IMR-90 (cell line): ENCODE measurements around the gene USP12. TPM values are rescaled to one million over a fixed set of nuclear protein-coding genes. Genes with fewer than 3 reads are reported as not detected.

Experiments used
- ATAC-seq: fragments of 200-7000 bp; cut with Tn5 transposase; 2 replicates; pipeline ENCODE4 v1.9.1; 2020; ENCODE audit warnings: low read depth, mild to moderate bottlenecking, moderate library complexity
- BruUV-seq: library from RNA; stranded (reverse); fragments of 400-500 nt; replicated peaks from 2 replicates; lab custom pipeline; 2021; lab: Mats Ljungman, UMichigan
- CTCF ChIA-PET: fragments of 300-600 bp; formaldehyde crosslinking; extraction: SDS; loops from one replicate; lab custom pipeline; 2021; ENCODE audit warnings: antibody characterized with exemption; lab: Yijun Ruan, JAX
- POLR2A ChIA-PET: fragments of 300-600 bp; sonication (Branson Sonifier 250); formaldehyde crosslinking; loops from one replicate; lab custom pipeline; 2022; ENCODE audit warnings: antibody characterized with exemption; ENCODE audit not compliant: unreplicated experiment; lab: Charles Lee
- DNase-seq: peaks from one replicate; pipeline ENCODE4 v3.0.0; 2013
- H2AFZ ChIP-seq: replicated peaks from 2 replicates; pipeline ENCODE3; 2013; ENCODE audit warnings: low read length, mild to moderate bottlenecking; ENCODE audit not compliant: poor library complexity
- H2AK5ac ChIP-seq: 2 replicates; pipeline ENCODE4 v1.6.1; 2013; ENCODE audit warnings: low read depth, low read length, inconsistent platforms
- H2AK9ac ChIP-seq: replicated peaks from 2 replicates; pipeline ENCODE3; 2013; ENCODE audit warnings: mild to moderate bottlenecking, low read depth, low read length, moderate library complexity; ENCODE audit not compliant: poor library complexity
- H2BK120ac ChIP-seq: 2 replicates; pipeline ENCODE4 v1.6.1; 2013; ENCODE audit warnings: low read depth, low read length, inconsistent platforms
- H2BK15ac ChIP-seq: 3 replicates; pipeline ENCODE4 v1.6.1; 2013; ENCODE audit warnings: low read depth, low read length, inconsistent platforms
- H2BK20ac ChIP-seq: 2 replicates; pipeline ENCODE4 v1.6.1; 2013; ENCODE audit warnings: low read depth, mild to moderate bottlenecking, inconsistent platforms, low read length, moderate library complexity
- H2BK5ac ChIP-seq: 2 replicates; pipeline ENCODE4 v1.6.1; 2013; ENCODE audit warnings: mild to moderate bottlenecking, low read depth, low read length, inconsistent platforms; ENCODE audit not compliant: poor library complexity, severe bottlenecking
- H3K14ac ChIP-seq: replicated peaks from 2 replicates; pipeline ENCODE4 v1.6.1; 2013; ENCODE audit warnings: low read depth, low read length, inconsistent platforms
- H3K18ac ChIP-seq: 2 replicates; pipeline ENCODE4 v1.6.1; 2013; ENCODE audit warnings: low read depth, low read length, control low read depth
- H3K23ac ChIP-seq: 2 replicates; pipeline ENCODE4 v1.6.1; 2013; ENCODE audit warnings: low read depth, low read length, inconsistent platforms
- H3K27ac ChIP-seq: 2 replicates; pipeline ENCODE4 v1.5.1; 2013; ENCODE audit warnings: mild to moderate bottlenecking, control low read depth, low read length; ENCODE audit not compliant: insufficient read depth
- H3K27me3 ChIP-seq: 2 replicates; pipeline ENCODE4 v1.6.1; 2013; ENCODE audit warnings: low read length; ENCODE audit not compliant: control insufficient read depth, insufficient read depth
- H3K36me3 ChIP-seq: 2 replicates; pipeline ENCODE4 v1.6.1; 2013; ENCODE audit warnings: low read length, mixed read lengths; ENCODE audit not compliant: control insufficient read depth, insufficient read depth
- H3K4ac ChIP-seq: 2 replicates; pipeline ENCODE4 v1.6.1; 2013; ENCODE audit warnings: low read depth, low read length, inconsistent platforms
- H3K4me1 ChIP-seq: 2 replicates; pipeline ENCODE4 v1.6.1; 2013; ENCODE audit warnings: low read length, mixed read lengths; ENCODE audit not compliant: control insufficient read depth, insufficient read depth
- H3K4me2 ChIP-seq: 2 replicates; pipeline ENCODE4 v1.6.1; 2013; ENCODE audit warnings: low read depth, mild to moderate bottlenecking, control low read depth, low read length, moderate library complexity
- H3K4me3 ChIP-seq: 2 replicates; pipeline ENCODE4 v1.5.1; 2013; ENCODE audit warnings: low read depth, mild to moderate bottlenecking, control low read depth, low read length, moderate library complexity; ENCODE audit not compliant: insufficient read depth
- H3K56ac ChIP-seq: 2 replicates; pipeline ENCODE4 v1.6.1; 2013; ENCODE audit warnings: low read length, inconsistent platforms; ENCODE audit not compliant: insufficient read depth; ENCODE audit errors: extremely low read depth
- H3K79me1 ChIP-seq, 2 experiments: 2 replicates each; pipeline ENCODE4 v1.6.1; 2013; ENCODE audit warnings: low read length in 2 of 2, inconsistent platforms in 1 of 2, low read depth in 1 of 2
- H3K9ac ChIP-seq: 2 replicates; pipeline ENCODE4 v1.6.1; 2013; ENCODE audit warnings: low read depth, low read length, control low read depth
- H3K9me1 ChIP-seq: 2 replicates; pipeline ENCODE4 v1.6.1; 2013; ENCODE audit warnings: low read length, inconsistent platforms; ENCODE audit not compliant: insufficient read depth
- H3K9me3 ChIP-seq: 2 replicates; pipeline ENCODE4 v1.6.1; 2013; ENCODE audit warnings: low read length; ENCODE audit not compliant: control insufficient read depth, insufficient read depth
- H4K20me1 ChIP-seq: 2 replicates; pipeline ENCODE4 v1.6.1; 2013; ENCODE audit warnings: low read length, inconsistent platforms; ENCODE audit not compliant: insufficient read depth
- H4K5ac ChIP-seq: 2 replicates; pipeline ENCODE4 v1.6.1; 2013; ENCODE audit warnings: mild to moderate bottlenecking, low read depth, low read length, control low read depth
- H4K8ac ChIP-seq, 2 experiments: 2 replicates each; pipeline ENCODE4 v1.6.1; 2013; ENCODE audit warnings: low read depth in 2 of 2, low read length in 2 of 2, control low read depth in 1 of 2, inconsistent platforms in 1 of 2
- H4K91ac ChIP-seq: 2 replicates; pipeline ENCODE4 v1.6.1; 2013; ENCODE audit warnings: low read depth, low read length, inconsistent platforms; ENCODE audit not compliant: insufficient read depth
- BHLHE40 ChIP-seq: fragments of 150-350 bp; IDR thresholded peaks from 2 replicates; pipeline ENCODE4 v1.6.1; 2016; ENCODE audit warnings: mild to moderate bottlenecking, low read depth, low read length
- CEBPB ChIP-seq: IDR thresholded peaks from 2 replicates; pipeline ENCODE4 v1.6.1; 2012; ENCODE audit warnings: low read depth, low read length, improper control_type of control experiment
- CHD1 ChIP-seq: IDR thresholded peaks from 2 replicates; pipeline ENCODE4 v1.6.1; 2012; ENCODE audit warnings: low read depth, low read length, improper control_type of control experiment
- CTCF ChIP-seq: conservative IDR thresholded peaks from 2 replicates; pipeline ENCODE4 v1.5.1; 2012; ENCODE audit warnings: mild to moderate bottlenecking, low read depth, low read length, improper control_type of control experiment
- FOS ChIP-seq: fragments of 150-350 bp; IDR thresholded peaks from 2 replicates; pipeline ENCODE4 v1.6.1; 2016; ENCODE audit warnings: low read depth, low read length
- MAFK ChIP-seq: IDR thresholded peaks from 2 replicates; pipeline ENCODE4 v1.6.1; 2012; ENCODE audit warnings: low read depth, low read length, improper control_type of control experiment
- MAZ ChIP-seq: IDR thresholded peaks from 2 replicates; pipeline ENCODE4 v1.6.1; 2012; ENCODE audit warnings: low read depth, mild to moderate bottlenecking, low read length, improper control_type of control experiment, moderate library complexity, borderline replicate concordance
- MXI1 ChIP-seq: IDR thresholded peaks from 2 replicates; pipeline ENCODE4 v1.6.1; 2012; ENCODE audit warnings: low read depth, mild to moderate bottlenecking, low read length, moderate library complexity, borderline replicate concordance
- NFE2L2 ChIP-seq: fragments of 150-350 bp; IDR thresholded peaks from 2 replicates; pipeline ENCODE4 v1.6.1; 2016; ENCODE audit warnings: low read depth, mild to moderate bottlenecking, low read length
- POLR2A ChIP-seq: IDR thresholded peaks from 2 replicates; pipeline ENCODE4 v1.6.1; 2012; ENCODE audit warnings: mild to moderate bottlenecking, low read depth, low read length
- RAD21 ChIP-seq: IDR thresholded peaks from 2 replicates; pipeline ENCODE4 v1.6.1; 2012; ENCODE audit warnings: low read length, improper control_type of control experiment
- RCOR1 ChIP-seq: IDR thresholded peaks from 2 replicates; pipeline ENCODE4 v1.6.1; 2012; ENCODE audit warnings: mild to moderate bottlenecking, low read length, improper control_type of control experiment; ENCODE audit not compliant: insufficient replicate concordance
- RFX5 ChIP-seq: IDR thresholded peaks from 2 replicates; pipeline ENCODE4 v1.8.0; 2012; ENCODE audit warnings: low read depth, mild to moderate bottlenecking, low read length, moderate library complexity
- SMC3 ChIP-seq: fragments of 150-350 bp; IDR thresholded peaks from 2 replicates; pipeline ENCODE4 v1.6.1; 2016; ENCODE audit warnings: low read depth, mild to moderate bottlenecking, antibody characterized with exemption, low read length, moderate library complexity
- dilution Hi-C: fragments of 300-500 bp; cut with HindIII; formaldehyde crosslinking; loops from one replicate; pipeline ENCODE4 v1.14.3; 2018; ENCODE audit warnings: low sequenced_read_pairs; ENCODE audit not compliant: unreplicated experiment
- in situ Hi-C: fragments of 300-500 bp; cut with MboI; formaldehyde crosslinking; loops from 3 replicates; pipeline ENCODE4 v1.14.3; 2019; ENCODE audit warnings: low sequenced_read_pairs, inconsistent platforms, mixed read lengths
- intact Hi-C: fragments of 100-400 bp; cut with micrococcal nuclease; formaldehyde crosslinking; loops from 2 replicates; pipeline ENCODE4 v1.10.0; 2022
- polyA plus RNA-seq, 3 experiments: library from polyadenylated mRNA; depleted of rRNA; stranded (reverse); fragments of >200 nt; gene quantifications; 2 replicates each; pipeline ENCODE4 v1.2.3, GENCODE V29; 2012; ENCODE audit warnings: low replicate concordance in 1 of 3
- total RNA-seq: library from RNA; depleted of rRNA; stranded (reverse); fragments of >200 nt; gene quantifications from 2 replicates; pipeline ENCODE4 v1.2.3, GENCODE V29; 2012
- TF ChIP-seq, protein P1 (sequence below): fragments of 150-350 bp; IDR thresholded peaks from 2 replicates; pipeline ENCODE4 v1.6.1; 2017; ENCODE audit warnings: mild to moderate bottlenecking, antibody characterized with exemption, low read length, low read depth
- TF ChIP-seq, protein P2 (sequence below): fragments of 150-350 bp; IDR thresholded peaks from 2 replicates; pipeline ENCODE4 v1.6.1; 2016; ENCODE audit warnings: low read depth, mild to moderate bottlenecking, low read length, moderate library complexity, borderline replicate concordance

USP12 gene
- total and polyA plus RNA-seq, 2 of the 4 experiments (the other 2 are of a cell fraction) = 11.8 to 16.5 TPM

DNA sequence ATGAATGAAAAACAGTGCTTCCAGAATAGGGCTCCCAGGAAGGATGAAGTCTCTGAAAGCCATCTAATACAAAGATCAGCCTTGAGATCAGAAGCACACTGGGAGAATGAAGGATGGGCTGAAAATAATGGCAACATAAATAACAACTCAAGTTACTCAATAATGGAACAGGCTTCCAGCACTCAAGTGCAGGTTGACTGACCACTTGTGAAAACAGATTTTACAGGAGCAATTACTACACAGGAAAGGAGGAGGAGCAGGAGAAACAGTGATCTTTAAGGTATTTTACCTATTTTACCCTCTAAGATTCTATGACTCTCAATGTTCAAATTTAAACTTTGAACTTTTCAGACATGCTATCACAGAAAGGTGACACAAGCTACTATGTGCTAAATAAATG lies 106.0 kb downstream of the USP12 start:
- no peak overlapping the region for H2AFZ ChIP-seq
- no peak overlapping the region for H3K27ac ChIP-seq
- peaks cover 6% of the 10 kb centered on the region; the same call in 1 of the 2 replicates for H3K36me3 ChIP-seq
- TF ChIP-seq CTCF (no peak), FOS (no peak), MXI1 (no peak), RCOR1 (no peak), BHLHE40 (no peak), CEBPB (no peak), CHD1 (no peak), MAFK (no peak), MAZ (no peak), RAD21 (no peak), POLR2A (no peak), SMC3 (no peak), NFE2L2 (no peak), RFX5 (no peak)
- TF ChIP-seq, protein P1, sequence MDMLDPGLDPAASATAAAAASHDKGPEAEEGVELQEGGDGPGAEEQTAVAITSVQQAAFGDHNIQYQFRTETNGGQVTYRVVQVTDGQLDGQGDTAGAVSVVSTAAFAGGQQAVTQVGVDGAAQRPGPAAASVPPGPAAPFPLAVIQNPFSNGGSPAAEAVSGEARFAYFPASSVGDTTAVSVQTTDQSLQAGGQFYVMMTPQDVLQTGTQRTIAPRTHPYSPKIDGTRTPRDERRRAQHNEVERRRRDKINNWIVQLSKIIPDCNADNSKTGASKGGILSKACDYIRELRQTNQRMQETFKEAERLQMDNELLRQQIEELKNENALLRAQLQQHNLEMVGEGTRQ = no peak
- TF ChIP-seq, protein P2, sequence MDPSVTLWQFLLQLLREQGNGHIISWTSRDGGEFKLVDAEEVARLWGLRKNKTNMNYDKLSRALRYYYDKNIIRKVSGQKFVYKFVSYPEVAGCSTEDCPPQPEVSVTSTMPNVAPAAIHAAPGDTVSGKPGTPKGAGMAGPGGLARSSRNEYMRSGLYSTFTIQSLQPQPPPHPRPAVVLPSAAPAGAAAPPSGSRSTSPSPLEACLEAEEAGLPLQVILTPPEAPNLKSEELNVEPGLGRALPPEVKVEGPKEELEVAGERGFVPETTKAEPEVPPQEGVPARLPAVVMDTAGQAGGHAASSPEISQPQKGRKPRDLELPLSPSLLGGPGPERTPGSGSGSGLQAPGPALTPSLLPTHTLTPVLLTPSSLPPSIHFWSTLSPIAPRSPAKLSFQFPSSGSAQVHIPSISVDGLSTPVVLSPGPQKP = no peak
- no peak overlapping the region for H2BK5ac ChIP-seq
- no peak overlapping the region for H2AK9ac ChIP-seq
- intact Hi-C loops = no loop called here
- no peak overlapping the region for H2BK120ac ChIP-seq
- DNase-seq (no peak), ATAC-seq (no peak)
- H2BK20ac ChIP-seq = no peak overlapping the region
- H3K4me1 ChIP-seq = no peaks in the 10 kb centered on the region
- in situ Hi-C loops = no loop called here
- no peak overlapping the region for H3K56ac ChIP-seq
- no peak overlapping the region for H3K4ac ChIP-seq
- no peak overlapping the region for H3K9ac ChIP-seq
- no TSS peak for BruUV-seq
- no peak overlapping the region for H2BK15ac ChIP-seq
- H3K14ac ChIP-seq = no peak overlapping the region
- CTCF ChIA-PET = interaction anchor here (0.6 to 0.7 kb wide), 2 partner anchors 43 to 934 kb away, joined by 3 to 5 read pairs; no protein-coding TSS in a partner anchor
- peaks cover 3% of the 10 kb centered on the region; the same call in 1 of the 2 replicates for H3K9me3 ChIP-seq
- no peak overlapping the region for H4K8ac ChIP-seq
- no peak overlapping the region for H3K4me3 ChIP-seq
- no peaks in the 10 kb centered on the region for H3K27me3 ChIP-seq
- POLR2A ChIA-PET = no interaction called here
- no peak overlapping the region for H3K18ac ChIP-seq
- no peaks in the 10 kb centered on the region for H3K9me1 ChIP-seq
- dilution Hi-C loops = no loop called here
- H4K5ac ChIP-seq = no peak overlapping the region
- peaks cover 3% of the 10 kb centered on the region in 2 experiments; a peak in 2 of 4 replicates for H3K79me1 ChIP-seq
- H3K4me2 ChIP-seq = no peak overlapping the region
- no peaks in the 10 kb centered on the region for H4K20me1 ChIP-seq
- H4K91ac ChIP-seq = no peak overlapping the region
- no peak overlapping the region for H2AK5ac ChIP-seq
- no peak overlapping the region for H3K23ac ChIP-seq
